ENCODE measurements around the gene DOCK3. TPM values are rescaled to one million over a fixed set of nuclear protein-coding genes. Genes with fewer than 3 reads are reported as not detected.

Gene DOCK3
- total RNA-seq, 3 donors from 2014 or later (not counting 1 experiment from before 2014, with no cell fraction given) = 1.4 to 2.4 (median 1.7) TPM

- Histone ChIP-seq H3K4me3 (ENCODE audit: low read length) (no peak overlapping the region), H3K9me3 (ENCODE audit: control insufficient read depth, insufficient read depth, low read length) (no peaks in the 10 kb centered on the region), H3K27ac (ENCODE audit: low read length) (no peak overlapping the region), H3K36me3 (ENCODE audit: control insufficient read depth, insufficient read depth, low read length) (no peaks in the 10 kb centered on the region), H3K4me1 (ENCODE audit: control insufficient read depth, insufficient read depth, low read length) (no peaks in the 10 kb centered on the region), H3K27me3 (ENCODE audit: control insufficient read depth, insufficient read depth, low read length) (no peaks in the 10 kb centered on the region)
- WGBS (ENCODE audit: insufficient coverage) = 76% methylated on average over 4 of the region's 4 CpGs
- TF ChIP-seq CTCF (IDR thresholded peaks at IDR 0.05) = no peak
- DNase-seq (no peak), ATAC-seq (no peak)
- Mint-ChIP-seq H3K4me1 (no peaks in the 10 kb centered on the region), H3K36me3 (no peaks in the 10 kb centered on the region), H3K4me3 (no peak overlapping the region), H3K9me3 (no peaks in the 10 kb centered on the region), H3K27me3 (ENCODE audit: low read depth in 2 of 2) (no peaks in the 10 kb centered on the region), H3K27ac (no peak overlapping the region)
- intact Hi-C loops (cut with micrococcal nuclease) = no loop called here
These were observed 40.2 kb downstream of the DOCK3 start for GRCh38 chr3:50714946-50715345.

- WGBS (ENCODE audit: insufficient coverage) = 90% methylated on average over 1 of the region's 4 CpGs
- Histone ChIP-seq H3K4me1 (ENCODE audit: control insufficient read depth, insufficient read depth, low read length) (no peaks in the 10 kb centered on the region), H3K36me3 (ENCODE audit: control insufficient read depth, insufficient read depth, low read length) (no peaks in the 10 kb centered on the region), H3K27ac (ENCODE audit: low read length) (no peak overlapping the region), H3K4me3 (ENCODE audit: low read length) (no peak overlapping the region), H3K27me3 (ENCODE audit: control insufficient read depth, insufficient read depth, low read length) (no peaks in the 10 kb centered on the region), H3K9me3 (ENCODE audit: control insufficient read depth, insufficient read depth, low read length) (no peaks in the 10 kb centered on the region)
- ATAC-seq = no peak
- Mint-ChIP-seq H3K36me3 (no peaks in the 10 kb centered on the region), H3K27me3 (ENCODE audit: low read depth in 2 of 2) (peaks cover 5 to 26% of the 10 kb centered on the region in 2 donors), H3K4me1 (no peaks in the 10 kb centered on the region), H3K27ac (no peak overlapping the region), H3K9me3 (no peaks in the 10 kb centered on the region), H3K4me3 (no peak overlapping the region)
- intact Hi-C loops (cut with micrococcal nuclease) = no loop called here
- DNase-seq = no peak
- no peak for TF ChIP-seq CTCF (IDR thresholded peaks at IDR 0.05)
These were observed 50.1 kb downstream of the DOCK3 start for GRCh38 chr3:50724831-50725230.

- WGBS (ENCODE audit: insufficient coverage) = 0% methylated on average over 1 of the region's 1 CpG
- peaks cover 2% of the 10 kb centered on the region in 2 donors for H3K27me3 Mint-ChIP-seq (ENCODE audit: low read depth in 2 of 2)
These were observed 60.3 kb downstream of the DOCK3 start for GRCh38 chr3:50734985-50735384.

More at GRCh38 chr3:50734985-50735384, 60.3 kb downstream of the DOCK3 start:
- Mint-ChIP-seq H3K27ac (no peak overlapping the region), H3K4me3 (no peak overlapping the region), H3K36me3 (no peaks in the 10 kb centered on the region), H3K4me1 (no peaks in the 10 kb centered on the region), H3K9me3 (no peaks in the 10 kb centered on the region)
- H3K9me3 ChIP-seq (ENCODE audit: control insufficient read depth, insufficient read depth, low read length) = no peaks in the 10 kb centered on the region
- H3K27ac ChIP-seq (ENCODE audit: low read length) = no peak overlapping the region
- DNase-seq (no peak), ATAC-seq (no peak)
- no peaks in the 10 kb centered on the region for H3K4me1 ChIP-seq (ENCODE audit: control insufficient read depth, insufficient read depth, low read length)
- no peak overlapping the region for H3K4me3 ChIP-seq (ENCODE audit: low read length)
- no peak for TF ChIP-seq CTCF (IDR thresholded peaks at IDR 0.05)
- no peaks in the 10 kb centered on the region for H3K36me3 ChIP-seq (ENCODE audit: control insufficient read depth, insufficient read depth, low read length)
- intact Hi-C loops (cut with micrococcal nuclease) = no loop called here
- H3K27me3 ChIP-seq (ENCODE audit: control insufficient read depth, insufficient read depth, low read length) = no peaks in the 10 kb centered on the region
